HG03342 (cell line): ENCODE results near the gene TMEM171.

ENCODE experiments used
- ATAC-seq: cut with Tn5 transposase; IDR thresholded peaks from one replicate; pipeline ENCODE4 v1.9.1; 2021; ENCODE audit warnings: mild to moderate bottlenecking, moderate library complexity; ENCODE audit not compliant: unreplicated experiment

Gene TMEM171

DNA sequence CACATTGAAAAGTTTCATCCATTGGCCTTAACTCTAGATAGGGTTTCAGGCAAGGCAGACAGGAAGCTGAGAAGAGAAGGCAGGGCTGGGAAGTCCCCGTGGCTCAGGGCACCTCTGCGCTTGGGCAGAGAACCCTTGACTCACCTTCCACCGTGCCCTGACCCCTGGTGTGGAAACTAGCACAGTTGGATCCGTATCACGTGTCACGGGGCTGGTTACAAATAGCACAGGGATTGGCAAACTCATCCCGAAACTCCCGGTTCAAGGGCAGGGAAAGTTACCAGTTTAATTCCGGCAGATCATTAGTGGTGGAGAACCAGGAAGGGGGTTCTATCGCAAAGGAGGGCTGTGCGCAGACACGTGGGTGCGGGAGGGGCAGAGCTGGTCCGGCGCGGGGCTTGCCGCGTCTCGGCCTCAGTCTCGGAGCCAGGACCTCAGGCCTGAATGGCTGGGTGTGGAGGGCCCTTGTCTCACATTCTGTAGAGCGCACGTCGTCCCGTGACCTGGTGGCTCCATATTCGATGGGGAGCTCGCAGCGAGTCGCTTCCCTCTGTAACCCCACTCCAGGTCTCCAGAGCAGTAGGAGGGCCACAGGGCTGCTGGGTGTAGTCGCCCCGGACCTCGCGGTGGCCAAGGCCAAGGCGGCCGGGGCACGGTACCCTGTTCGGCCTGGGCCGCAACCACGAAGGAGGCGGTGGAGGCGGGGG is 771 bp upstream of the TMEM171 start:
- no peak for ATAC-seq

DNA sequence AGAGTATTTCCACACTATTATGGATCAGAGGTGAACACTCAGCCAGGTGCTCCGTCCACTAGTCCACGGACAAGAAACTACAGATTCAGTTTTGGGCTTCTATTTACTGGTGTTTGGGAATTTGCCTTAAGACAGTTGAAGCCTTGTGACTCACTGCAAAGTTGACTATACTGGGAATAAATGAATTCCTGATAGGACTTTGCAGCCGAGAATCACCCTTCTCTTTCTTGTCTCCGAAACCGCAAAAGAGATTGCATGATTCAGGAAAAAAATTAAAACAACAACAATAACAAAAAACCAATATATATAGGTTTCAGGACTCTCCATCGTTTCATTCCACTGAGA is 716 bp downstream of the TMEM171 start:
- no peak for ATAC-seq

DNA sequence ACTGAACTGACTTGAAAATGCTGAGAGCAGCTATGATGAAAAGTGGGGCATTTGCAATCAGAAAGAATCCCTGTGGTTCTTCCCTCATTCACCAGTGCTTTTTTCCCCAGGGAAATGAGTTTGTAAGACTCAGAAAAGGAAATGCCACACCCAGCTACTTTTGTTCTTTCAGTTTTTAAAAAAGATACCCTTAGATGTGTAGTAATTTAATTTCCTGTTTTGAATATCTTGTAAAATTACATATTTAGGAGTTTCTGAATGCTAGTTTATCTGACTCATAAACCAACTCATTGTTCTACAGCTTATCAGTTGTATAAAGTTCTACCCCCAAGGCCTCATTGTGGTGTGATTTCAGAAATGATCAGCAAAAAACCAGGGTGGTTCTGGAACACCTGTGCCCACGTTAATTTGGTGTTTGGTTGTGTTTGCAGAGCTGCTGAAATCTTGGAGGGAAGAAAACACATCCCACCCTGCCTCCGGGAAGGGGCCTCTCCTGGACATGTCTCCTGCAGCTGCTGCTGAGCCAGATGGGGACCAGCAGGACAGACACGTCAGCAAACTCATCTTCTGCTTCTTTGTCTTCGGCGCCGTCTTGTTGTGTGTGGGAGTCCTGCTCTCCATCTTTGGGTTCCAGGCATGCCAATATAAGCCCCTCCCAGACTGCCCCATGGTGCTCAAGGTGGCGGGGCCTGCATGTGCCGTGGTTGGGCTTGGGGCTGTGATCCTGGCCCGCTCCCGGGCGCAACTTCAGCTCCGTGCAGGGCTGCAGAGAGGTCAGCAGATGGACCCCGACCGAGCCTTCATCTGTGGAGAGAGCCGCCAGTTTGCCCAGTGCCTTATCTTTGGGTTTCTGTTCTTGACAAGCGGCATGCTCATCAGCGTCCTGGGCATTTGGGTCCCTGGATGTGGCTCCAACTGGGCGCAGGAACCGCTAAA is 2.8 kb downstream of the TMEM171 start:
- no peak for ATAC-seq

DNA sequence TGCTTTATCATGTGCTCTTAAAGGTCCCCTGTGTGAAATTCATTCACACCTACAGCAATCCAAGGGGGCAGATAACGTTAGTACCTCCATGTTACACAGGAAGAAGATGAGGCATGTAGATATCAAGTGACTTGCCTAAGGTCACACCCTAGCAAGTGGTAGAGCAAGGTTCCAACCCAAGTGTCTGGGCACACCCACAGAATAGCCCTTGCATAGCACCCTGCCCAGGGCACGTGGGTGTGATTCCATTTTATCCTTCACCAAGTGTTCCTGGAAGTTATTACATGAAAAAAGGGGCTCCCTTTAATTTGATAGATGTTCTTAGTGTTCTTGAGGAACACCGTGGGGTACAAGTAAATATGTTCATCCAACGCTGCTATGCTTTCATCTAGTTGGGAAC is 4.9 kb downstream of the TMEM171 start:
- no peak for ATAC-seq

DNA sequence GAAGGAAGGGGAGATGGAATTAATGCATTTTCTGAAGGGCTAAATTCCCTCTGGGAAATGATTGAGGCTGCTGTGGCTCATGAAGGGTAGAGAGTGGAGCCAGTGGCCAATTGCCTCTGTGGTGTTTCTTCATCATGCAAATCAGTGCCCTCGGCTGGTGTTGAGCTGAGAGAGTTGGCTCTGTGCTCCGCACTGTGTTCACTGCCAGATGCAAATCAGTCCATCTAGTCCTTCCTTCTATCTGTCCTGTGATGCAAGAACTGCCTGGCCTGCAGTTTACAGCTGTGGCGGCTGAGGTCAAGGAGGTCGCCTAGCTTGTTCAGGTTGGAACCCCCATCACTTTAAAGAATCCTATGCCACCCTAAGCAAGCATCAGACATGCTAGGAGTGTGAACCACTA is 6.0 kb downstream of the TMEM171 start:
- no peak for ATAC-seq

DNA sequence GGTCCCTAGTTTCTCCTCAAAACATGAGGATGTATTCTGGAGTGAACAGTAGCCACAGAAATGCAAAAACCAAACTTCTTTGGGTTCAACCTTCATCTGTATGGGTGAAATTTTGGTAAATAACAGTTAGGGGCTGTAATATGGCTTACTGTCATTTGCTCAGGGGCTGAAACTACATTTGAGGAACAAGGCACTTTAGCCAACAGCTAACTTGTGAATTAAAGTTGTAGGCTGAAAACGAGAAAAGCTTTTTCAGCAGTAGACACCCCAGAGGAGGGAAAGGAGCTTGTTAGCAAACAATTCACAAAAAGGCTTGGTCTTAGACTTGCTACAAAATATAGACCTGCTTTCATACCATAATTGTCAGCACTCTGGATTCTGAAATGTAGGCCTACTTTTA is 6.6 kb downstream of the TMEM171 start:
- no peak for ATAC-seq

- ATAC-seq, result no peak
These were observed 8.8 kb downstream of the TMEM171 start for GRCh38 chr5:73129143-73129542.

DNA sequence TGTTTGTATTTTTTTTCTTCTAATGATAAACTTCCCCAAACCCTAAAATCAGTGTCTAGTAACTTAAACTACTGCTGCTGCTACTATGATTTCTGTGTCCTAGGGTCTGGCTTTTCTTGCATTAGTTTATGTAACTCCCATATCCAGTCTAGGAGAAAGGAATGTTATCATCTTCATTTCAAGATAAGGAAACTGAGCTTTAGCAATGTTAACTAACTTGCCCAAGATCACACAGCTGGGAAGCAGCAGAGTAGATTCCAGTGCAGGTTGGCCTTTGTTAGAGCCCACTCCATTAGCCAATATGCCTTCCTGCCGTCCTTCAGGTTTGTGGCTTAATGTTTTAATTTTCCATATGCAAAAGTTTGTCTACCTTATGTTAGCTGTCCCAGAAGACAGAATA is 10.4 kb downstream of the TMEM171 start:
- ATAC-seq, result no peak

- ATAC-seq, result no peak
These were observed 11.5 kb downstream of the TMEM171 start for GRCh38 chr5:73131711-73132425.

GRCh38 chr5:73132759-73133158 is 12.4 kb downstream of the TMEM171 start:
- ATAC-seq, result no peak

GRCh38 chr5:73135021-73135420 is 14.6 kb downstream of the TMEM171 start:
- no peak for ATAC-seq

- ATAC-seq, result no peak
These were observed 15.2 kb downstream of the TMEM171 start for GRCh38 chr5:73135429-73136054.

DNA sequence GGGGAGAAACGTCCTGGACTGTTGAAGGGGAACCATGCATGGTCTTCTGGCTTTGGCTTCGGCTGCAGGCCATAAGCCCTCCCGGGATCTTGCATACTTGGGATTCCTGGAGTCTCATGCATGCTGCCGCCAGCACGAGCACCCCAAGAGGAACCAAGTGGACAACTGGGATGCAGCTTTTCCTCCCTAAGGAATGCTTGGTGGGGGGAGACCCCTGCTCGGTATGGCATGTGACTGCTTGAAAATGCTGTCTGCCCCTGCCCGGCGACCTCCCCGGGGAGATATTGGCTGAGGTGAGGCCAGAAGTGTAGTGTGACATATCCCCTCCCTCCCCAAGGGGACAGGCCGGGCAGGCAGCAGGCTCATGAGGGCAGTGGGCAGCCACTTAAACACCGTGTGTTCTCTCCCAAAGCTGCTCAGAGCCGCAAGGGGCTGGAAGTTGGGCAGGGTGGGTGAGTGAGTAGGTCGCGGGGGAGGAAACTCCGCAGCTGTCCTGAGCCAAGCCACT is 15.7 kb downstream of the TMEM171 start:
- no peak for ATAC-seq

DNA sequence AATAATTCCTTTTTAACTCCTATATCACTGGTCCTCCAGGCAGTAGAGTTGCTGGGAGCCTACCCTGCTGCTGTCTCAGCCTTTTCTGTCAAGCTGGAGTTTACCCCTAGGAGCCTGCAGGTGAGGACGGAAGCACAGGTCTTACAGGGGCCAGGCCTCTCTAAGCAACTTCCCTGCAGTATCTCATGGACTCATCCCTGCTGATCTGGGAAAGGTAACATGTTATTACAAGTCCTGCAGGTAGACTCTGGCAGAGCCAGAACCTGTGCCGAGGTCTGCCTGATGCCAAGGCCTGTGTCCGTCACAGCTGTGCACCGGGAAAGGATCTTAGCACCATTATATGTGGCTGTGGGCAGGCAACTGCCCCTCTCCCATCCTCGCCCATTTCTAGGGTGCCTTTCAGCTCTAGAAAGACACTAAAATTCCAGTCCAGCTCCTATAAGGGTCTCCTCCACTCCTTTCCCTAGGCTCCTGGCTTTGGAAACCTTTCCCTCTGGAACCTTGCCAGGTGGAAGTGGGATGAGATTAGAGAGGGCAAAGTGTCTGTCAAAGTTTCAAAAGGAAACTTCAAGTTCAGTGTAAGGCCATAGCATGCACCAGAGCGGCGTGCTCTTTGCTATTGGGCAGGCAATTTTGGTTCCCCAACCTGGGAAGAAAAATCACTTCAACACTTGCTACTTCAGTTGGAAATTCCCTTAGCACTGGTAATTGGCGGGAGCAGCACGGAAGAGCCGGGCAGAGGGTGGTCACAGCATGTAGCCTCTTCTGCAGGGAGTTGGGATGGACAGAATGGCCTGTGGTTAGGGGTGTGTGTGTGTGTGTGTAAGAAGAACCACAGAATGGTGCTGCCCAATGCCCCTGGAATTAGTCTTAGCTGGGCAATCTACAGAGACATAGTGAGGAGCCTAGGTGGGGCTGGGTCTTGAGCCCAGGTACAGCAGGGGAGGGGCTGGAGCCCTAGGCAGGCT is 17.5 kb downstream of the TMEM171 start:
- no peak for ATAC-seq

DNA sequence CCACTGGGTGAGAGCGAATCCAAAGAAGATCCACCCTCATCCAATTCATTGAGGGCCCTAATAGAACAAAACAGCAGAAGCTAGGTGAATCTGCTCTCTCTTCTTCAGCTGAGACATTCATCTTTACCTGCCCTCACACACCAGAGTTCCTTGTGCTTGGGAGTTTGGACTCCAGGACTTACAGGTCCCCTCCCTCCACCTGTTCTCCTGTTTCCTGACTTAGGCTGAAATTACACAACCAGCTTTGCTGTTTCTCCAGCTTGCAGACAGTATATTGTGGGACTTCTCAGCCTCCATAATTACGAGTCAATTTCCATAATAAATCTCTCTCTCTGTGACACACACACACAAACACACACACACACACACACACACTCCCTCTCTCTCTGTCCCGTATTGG is 19.1 kb downstream of the TMEM171 start:
- ATAC-seq, result no peak

GRCh38 chr5:73140801-73141200 is 20.4 kb downstream of the TMEM171 start:
- no peak for ATAC-seq

- no peak for ATAC-seq
These were observed 21.7 kb downstream of the TMEM171 start for GRCh38 chr5:73142035-73142434.

- ATAC-seq, result no peak
These were observed 23.3 kb downstream of the TMEM171 start for GRCh38 chr5:73143716-73144115.

DNA sequence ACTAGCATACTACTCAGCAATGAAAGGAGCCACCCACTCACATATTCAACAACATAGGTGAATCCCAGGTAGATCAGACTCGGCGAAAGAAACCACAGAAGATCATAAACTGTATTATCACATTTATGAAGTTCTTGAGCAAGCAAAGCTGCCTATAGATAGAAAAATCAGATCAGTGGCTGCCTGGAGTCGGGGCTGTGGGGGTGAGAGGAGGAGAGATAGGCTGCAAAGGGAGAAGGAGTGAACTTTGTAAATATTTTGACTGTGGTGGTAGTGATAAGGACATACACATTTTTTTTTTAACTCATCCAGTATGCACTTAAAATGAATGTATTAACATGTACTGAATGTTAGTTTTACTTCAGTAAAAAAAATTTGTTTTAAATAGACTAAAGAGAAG is 29.2 kb downstream of the TMEM171 start:
- ATAC-seq, result no peak

GRCh38 chr5:73150876-73151275 is 30.5 kb downstream of the TMEM171 start:
- no peak for ATAC-seq
